H1 (cell line): ENCODE results near the gene P2RX1. TPM values are rescaled to one million over a fixed set of nuclear protein-coding genes. Genes with fewer than 3 reads are reported as not detected.

ENCODE experiments used
- CTCF ChIA-PET: fragments of 300-600 bp; sonication (Branson Sonifier 250); formaldehyde crosslinking; loops from one replicate; lab custom pipeline; 2021; ENCODE audit not compliant: partially characterized antibody; lab: Charles Lee
- POLR2A ChIA-PET: fragments of 300-600 bp; sonication (Branson Sonifier 250); formaldehyde crosslinking; loops from one replicate; lab custom pipeline; 2021; ENCODE audit warnings: inconsistent platforms; ENCODE audit not compliant: partially characterized antibody; lab: Charles Lee
- DNase-seq, 2 experiments: peaks; one replicate each; pipeline versions ENCODE4 v3.0.0 to v3.0.0-alpha.2; 2010 to 2022; ENCODE audit warnings: low spot score in 2 of 2, low read depth in 1 of 2, mixed read lengths in 1 of 2
- FAIRE-seq: peaks from 2 replicates; lab custom pipeline; 2011; peaks lifted over from hg19 to GRCh38; lab: Jason Lieb, UNC
- H2AFZ ChIP-seq: 2 replicates; pipeline ENCODE4 v1.8.1; 2012; ENCODE audit warnings: low read length, inconsistent platforms
- H2AK5ac ChIP-seq: 2 replicates; pipeline ENCODE4 v1.6.1; 2013; ENCODE audit warnings: low read depth, low read length
- H2BK120ac ChIP-seq: replicated peaks from 2 replicates; pipeline ENCODE3; 2013; ENCODE audit warnings: low read depth, low read length, inconsistent platforms
- H2BK12ac ChIP-seq: 2 replicates; pipeline ENCODE4 v1.6.1; 2013; ENCODE audit warnings: low read depth, low read length
- H2BK15ac ChIP-seq: 2 replicates; pipeline ENCODE4 v1.6.1; 2013; ENCODE audit warnings: low read length
- H2BK20ac ChIP-seq: 2 replicates; pipeline ENCODE4 v1.6.1; 2013; ENCODE audit warnings: low read length
- H2BK5ac ChIP-seq: 2 replicates; pipeline ENCODE4 v1.6.1; 2013; ENCODE audit warnings: low read depth, low read length
- H3K14ac ChIP-seq: 2 replicates; pipeline ENCODE4 v1.6.1; 2013; ENCODE audit warnings: inconsistent platforms; ENCODE audit not compliant: insufficient read length
- H3K18ac ChIP-seq: 2 replicates; pipeline ENCODE4 v1.6.1; 2013; ENCODE audit warnings: low read length; ENCODE audit errors: extremely low read depth
- H3K23ac ChIP-seq: 2 replicates; pipeline ENCODE4 v1.6.1; 2013; ENCODE audit warnings: inconsistent platforms; ENCODE audit not compliant: insufficient read length
- H3K23me2 ChIP-seq: 2 replicates; pipeline ENCODE4 v1.6.1; 2013; ENCODE audit warnings: low read depth, low read length
- H3K27ac ChIP-seq: 2 replicates; pipeline ENCODE4 v1.6.1; 2011; ENCODE audit warnings: low read depth, low read length, inconsistent platforms
- H3K27me3 ChIP-seq, 4 experiments: replicated peaks in 1 of 4; 1 replicate in 1 of 4; 2 replicates in 3 of 4; pipeline versions ENCODE4 v1.6.1 to v1.8.1; 2011 to 2013; ENCODE audit warnings: low read length in 3 of 4, mild to moderate bottlenecking in 3 of 4, inconsistent platforms in 2 of 4, mixed read lengths in 2 of 4, moderate library complexity in 1 of 4; ENCODE audit not compliant: control insufficient read depth in 3 of 4, insufficient read depth in 3 of 4; ENCODE audit errors: extremely low read depth in 1 of 4
- H3K36me3 ChIP-seq, 4 experiments: 2 replicates each; pipeline versions ENCODE4 v1.6.1 to v1.8.1; 2011 to 2013; ENCODE audit warnings: mild to moderate bottlenecking in 4 of 4, low read length in 3 of 4, moderate library complexity in 2 of 4, control low read depth in 1 of 4, inconsistent platforms in 1 of 4; ENCODE audit not compliant: insufficient read depth in 4 of 4, control insufficient read depth in 2 of 4
- H3K4ac ChIP-seq: replicated peaks from 2 replicates; pipeline ENCODE3; 2013; ENCODE audit warnings: low read length, low read depth, mixed read lengths, inconsistent platforms; ENCODE audit not compliant: insufficient read length
- H3K4me1 ChIP-seq, 4 experiments: replicated peaks in 1 of 4; 1 replicate in 1 of 4; 2 replicates in 3 of 4; pipeline versions ENCODE4 v1.6.1 to v1.8.1; 2011 to 2013; ENCODE audit warnings: low read length in 3 of 4, inconsistent platforms in 2 of 4, mixed read lengths in 1 of 4; ENCODE audit not compliant: insufficient read depth in 4 of 4, control insufficient read depth in 3 of 4
- H3K4me2 ChIP-seq, 2 experiments: 2 replicates each; pipeline versions ENCODE4 v1.6.1 to v1.8.1; 2011 to 2013; ENCODE audit warnings: low read depth in 2 of 2, low read length in 2 of 2, control low read depth in 1 of 2, inconsistent platforms in 1 of 2, mild to moderate bottlenecking in 1 of 2; ENCODE audit not compliant: insufficient read depth in 1 of 2
- H3K4me3 ChIP-seq, 4 experiments: fragments of 200-600, 300-600 bp in 1 of 4; sonication (generic), shearing (Covaris generic), sonication (Bioruptor Twin) in 1 of 4; 2 replicates each; pipeline versions ENCODE4 v1.5.1 to v1.8.1; 2011 to 2016; ENCODE audit warnings: low read length in 4 of 4, low read depth in 3 of 4, control low read depth in 2 of 4, inconsistent platforms in 2 of 4, mild to moderate bottlenecking in 2 of 4, mixed read lengths in 1 of 4, moderate library complexity in 1 of 4; ENCODE audit not compliant: insufficient read depth in 2 of 4; ENCODE audit errors: extremely low read depth in 1 of 4
- H3K56ac ChIP-seq: replicated peaks from 2 replicates; pipeline ENCODE3; 2013; ENCODE audit warnings: low read depth, mild to moderate bottlenecking, mixed read lengths, low read length, inconsistent platforms; ENCODE audit not compliant: insufficient read length
- H3K79me1 ChIP-seq: 2 replicates; pipeline ENCODE4 v1.6.1; 2013; ENCODE audit warnings: low read depth, low read length, control low read depth
- H3K79me2 ChIP-seq, 2 experiments: 2 replicates each; pipeline versions ENCODE4 v1.6.1 to v1.8.1; 2012 to 2013; ENCODE audit warnings: low read length in 2 of 2, mild to moderate bottlenecking in 2 of 2, inconsistent platforms in 1 of 2; ENCODE audit not compliant: insufficient read depth in 2 of 2, control insufficient read depth in 1 of 2
- H3K9ac ChIP-seq, 4 experiments: replicated peaks in 1 of 4; 1 replicate in 1 of 4; 2 replicates in 3 of 4; pipeline versions ENCODE4 v1.6.1 to v1.8.1; 2011 to 2013; ENCODE audit warnings: low read depth in 3 of 4, low read length in 3 of 4, control low read depth in 2 of 4, mild to moderate bottlenecking in 2 of 4, moderate library complexity in 2 of 4, inconsistent platforms in 1 of 4; ENCODE audit errors: extremely low read depth in 1 of 4
- H3K9me3 ChIP-seq, 2 experiments: 2 replicates each; pipeline versions ENCODE4 v1.6.1 to v1.8.1; 2012 to 2013; ENCODE audit warnings: mild to moderate bottlenecking in 2 of 2, moderate library complexity in 2 of 2, control low read depth in 1 of 2, inconsistent platforms in 1 of 2, low read depth in 1 of 2, low read length in 1 of 2, mixed read lengths in 1 of 2; ENCODE audit not compliant: insufficient read depth in 2 of 2
- H4K20me1 ChIP-seq, 2 experiments: replicated peaks in 1 of 2; 2 replicates each; pipeline versions ENCODE3 to v1.8.1; 2011 to 2013; ENCODE audit warnings: inconsistent platforms in 2 of 2, low read length in 2 of 2, mild to moderate bottlenecking in 1 of 2; ENCODE audit not compliant: insufficient read depth in 2 of 2, control insufficient read depth in 1 of 2
- H4K5ac ChIP-seq: 2 replicates; pipeline ENCODE4 v1.6.1; 2013; ENCODE audit warnings: low read length, low read depth, mixed read lengths, inconsistent platforms; ENCODE audit not compliant: insufficient read length
- H4K8ac ChIP-seq: 2 replicates; pipeline ENCODE4 v1.8.0; 2013; ENCODE audit warnings: mild to moderate bottlenecking, moderate library complexity, low read length, inconsistent platforms; ENCODE audit not compliant: insufficient read depth; ENCODE audit errors: extremely low read depth
- H4K91ac ChIP-seq: replicated peaks from 2 replicates; pipeline ENCODE3; 2013; ENCODE audit warnings: low read length, mixed read lengths, inconsistent platforms; ENCODE audit not compliant: insufficient read length
- BACH1 ChIP-seq: IDR thresholded peaks from 2 replicates; pipeline ENCODE4 v1.6.1; 2012; ENCODE audit warnings: low read length, improper control_type of control experiment
- CBX8 ChIP-seq: fragments of 300-800, 300-1000 bp; sonication (generic); IDR thresholded peaks from 2 replicates; pipeline ENCODE4 v1.7.1; 2016; ENCODE audit warnings: low read depth, low read length, borderline replicate concordance
- FOSL1 ChIP-seq: IDR thresholded peaks from 2 replicates; pipeline ENCODE4 v1.6.1; 2011; ENCODE audit warnings: mild to moderate bottlenecking, low read depth, low read length, moderate library complexity; ENCODE audit not compliant: insufficient read depth
- GABPA ChIP-seq: IDR thresholded peaks from 2 replicates; pipeline ENCODE4 v1.6.1; 2011; ENCODE audit warnings: mild to moderate bottlenecking, low read length, moderate library complexity, borderline replicate concordance; ENCODE audit not compliant: insufficient read depth
- JUN ChIP-seq: IDR thresholded peaks from 2 replicates; pipeline ENCODE4 v1.6.1; 2011; ENCODE audit warnings: low read depth, mild to moderate bottlenecking, improper control_type of control experiment, low read length
- MAFK ChIP-seq: IDR thresholded peaks from 2 replicates; pipeline ENCODE4 v1.6.1; 2012; ENCODE audit warnings: low read depth, mild to moderate bottlenecking, improper control_type of control experiment, low read length
- NANOG ChIP-seq: IDR thresholded peaks from 2 replicates; pipeline ENCODE4 v1.6.1; 2011; ENCODE audit warnings: low read length, low read depth, mild to moderate bottlenecking, inconsistent platforms; ENCODE audit not compliant: insufficient read depth, poor library complexity, severe bottlenecking
- RFX5 ChIP-seq: IDR thresholded peaks from 2 replicates; pipeline ENCODE4 v1.6.1; 2011; ENCODE audit warnings: low read depth, low read length, improper control_type of control experiment, borderline replicate concordance
- TAF1 ChIP-seq: IDR thresholded peaks from 2 replicates; pipeline ENCODE4 v1.6.1; 2011; ENCODE audit warnings: mild to moderate bottlenecking, low read depth, low read length
- TBP ChIP-seq: IDR thresholded peaks from 2 replicates; pipeline ENCODE4 v1.6.1; 2011; ENCODE audit warnings: low read depth, low read length, improper control_type of control experiment
- TCF12 ChIP-seq: IDR thresholded peaks from 2 replicates; pipeline ENCODE4 v1.6.1; 2011; ENCODE audit warnings: low read depth, mild to moderate bottlenecking, low read length
- YY1 ChIP-seq: IDR thresholded peaks from 2 replicates; pipeline ENCODE4 v1.6.1; 2011; ENCODE audit warnings: low read depth, mild to moderate bottlenecking, low read length
- WGBS, 2 experiments: shearing (Covaris generic) in 1 of 2; methylation state at CpG; one replicate each; pipeline versions ENCODE4 v1.1.6 to v1.1.7; 2013 to 2015; ENCODE audit warnings: low lambda C conversion rate in 2 of 2, mixed read lengths in 2 of 2, inconsistent platforms in 1 of 2, low coverage in 1 of 2, missing lambda C conversion rate in 1 of 2; ENCODE audit not compliant: insufficient replicate concordance in 2 of 2, insufficient coverage in 1 of 2, insufficient read length in 1 of 2; ENCODE audit errors: extremely low coverage in 1 of 2, missing lambda C conversion rate in 1 of 2; 5-methylcytosine and 5-hydroxymethylcytosine counted together
- polyA plus RNA-seq, 7 experiments: library from polyadenylated mRNA; depleted of rRNA in 3 of 7; stranded (reverse) in 5 of 7; unstranded in 2 of 7; fragments of >200 nt in 5 of 7; fragments of 200-250 nt in 2 of 7; gene quantifications; 1 replicate in 5 of 7; 2 replicates in 1 of 7; 4 replicates in 1 of 7; pipeline versions ENCODE4 v1.2.1 to v1.2.3, GENCODE V29; 2011 to 2013; ENCODE audit warnings: missing spikeins in 2 of 7, mixed read lengths in 2 of 7
- total RNA-seq: library from RNA; stranded (reverse); fragmentation: NEBNext Ultra II Directional; extraction: Animal tissue kit (Norgen Biotek cat#: 25700); gene quantifications from 2 replicates; pipeline ENCODE4 v1.2.1, GENCODE V29; 2021
- TF ChIP-seq, protein P1 (sequence below), 3 experiments: IDR thresholded peaks; 1 replicate in 2 of 3; 2 replicates in 1 of 3; pipeline versions ENCODE4 v1.5.1 to v1.6.1; 2011; ENCODE audit warnings: low read length in 3 of 3, mild to moderate bottlenecking in 3 of 3, inconsistent platforms in 2 of 3, low read depth in 1 of 3, moderate library complexity in 1 of 3; ENCODE audit not compliant: insufficient read depth in 1 of 3; ENCODE audit errors: control extremely low read depth in 1 of 3

The P2RX1 gene
- total and polyA plus RNA-seq, 2 of the 8 experiments (the other 6 are each of a cell fraction or from before 2014, with no cell fraction given): 0.45 to 1.1 TPM

DNA sequence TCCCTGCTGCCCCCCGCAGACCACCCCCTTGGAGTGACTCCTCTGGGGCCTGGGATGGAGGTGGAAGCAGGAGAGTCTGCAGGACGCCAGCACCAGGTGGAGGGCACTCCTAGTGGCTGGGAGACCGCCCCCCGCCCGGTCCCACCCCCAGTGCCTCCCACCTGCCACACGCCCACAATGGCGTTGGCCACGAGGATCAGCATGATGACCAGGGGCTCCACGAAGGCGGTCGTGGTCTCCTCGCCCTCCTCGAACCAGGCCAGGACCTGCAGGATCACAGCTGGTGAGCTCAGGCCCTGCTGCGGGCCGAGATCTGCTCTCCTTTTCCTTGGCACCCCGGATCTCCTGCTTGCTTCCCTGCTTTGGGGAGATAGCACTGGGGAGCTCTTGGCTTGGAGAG lies 35.2 kb upstream of the P2RX1 start:
- no peak overlapping the region for H4K91ac ChIP-seq
- no peak overlapping the region for H3K23ac ChIP-seq
- H3K27ac ChIP-seq: no peak overlapping the region
- peaks cover 0 to 13% (median 6%) of the 10 kb centered on the region in 4 experiments; a peak in 6 of 7 replicates for H3K4me1 ChIP-seq
- H2BK5ac ChIP-seq: no peak overlapping the region
- no peaks in the 10 kb centered on the region for H3K36me3 ChIP-seq
- no peak overlapping the region for H4K5ac ChIP-seq
- no peak overlapping the region for H2AFZ ChIP-seq
- no peak overlapping the region for H3K4me2 ChIP-seq
- whole genome bisulfite sequencing, 2 experiments: 88% methylated on average over 9 of the region's 16 CpGs; no CpG with 5 or more reads in 1 of the 2 experiments
- no peak overlapping the region for H3K56ac ChIP-seq
- no peaks in the 10 kb centered on the region for H3K79me1 ChIP-seq
- no peak overlapping the region for H2BK12ac ChIP-seq
- H3K4ac ChIP-seq: no peak overlapping the region
- H2AK5ac ChIP-seq: no peak overlapping the region
- no peaks in the 10 kb centered on the region for H3K79me2 ChIP-seq
- H2BK15ac ChIP-seq: no peak overlapping the region
- H3K18ac ChIP-seq: no peak overlapping the region
- no peak overlapping the region for H4K8ac ChIP-seq
- FAIRE-seq (no peak), DNase-seq (no peak)
- no peaks in the 10 kb centered on the region for H3K23me2 ChIP-seq
- H3K9ac ChIP-seq: no peak overlapping the region
- no peak overlapping the region for H3K14ac ChIP-seq
- H3K4me3 ChIP-seq: no peak overlapping the region
- H2BK120ac ChIP-seq: no peak overlapping the region
- ChIA-PET POLR2A (no interaction called here), CTCF (interaction anchor here (1.3 kb wide), 1 partner anchor 52 kb away, joined by 3 read pairs; no protein-coding TSS in a partner anchor)
- no peaks in the 10 kb centered on the region for H3K27me3 ChIP-seq
- peaks cover 0 to 1% of the 10 kb centered on the region in 2 experiments for H4K20me1 ChIP-seq
- H3K9me3 ChIP-seq: no peaks in the 10 kb centered on the region
- H2BK20ac ChIP-seq: no peak overlapping the region
- TF ChIP-seq TAF1: no peak
- TF ChIP-seq RFX5: no peak
- TF ChIP-seq BACH1: no peak
- no peak for TF ChIP-seq TCF12
- TF ChIP-seq MAFK: no peak
- TF ChIP-seq TBP: no peak
- TF ChIP-seq, protein P1, sequence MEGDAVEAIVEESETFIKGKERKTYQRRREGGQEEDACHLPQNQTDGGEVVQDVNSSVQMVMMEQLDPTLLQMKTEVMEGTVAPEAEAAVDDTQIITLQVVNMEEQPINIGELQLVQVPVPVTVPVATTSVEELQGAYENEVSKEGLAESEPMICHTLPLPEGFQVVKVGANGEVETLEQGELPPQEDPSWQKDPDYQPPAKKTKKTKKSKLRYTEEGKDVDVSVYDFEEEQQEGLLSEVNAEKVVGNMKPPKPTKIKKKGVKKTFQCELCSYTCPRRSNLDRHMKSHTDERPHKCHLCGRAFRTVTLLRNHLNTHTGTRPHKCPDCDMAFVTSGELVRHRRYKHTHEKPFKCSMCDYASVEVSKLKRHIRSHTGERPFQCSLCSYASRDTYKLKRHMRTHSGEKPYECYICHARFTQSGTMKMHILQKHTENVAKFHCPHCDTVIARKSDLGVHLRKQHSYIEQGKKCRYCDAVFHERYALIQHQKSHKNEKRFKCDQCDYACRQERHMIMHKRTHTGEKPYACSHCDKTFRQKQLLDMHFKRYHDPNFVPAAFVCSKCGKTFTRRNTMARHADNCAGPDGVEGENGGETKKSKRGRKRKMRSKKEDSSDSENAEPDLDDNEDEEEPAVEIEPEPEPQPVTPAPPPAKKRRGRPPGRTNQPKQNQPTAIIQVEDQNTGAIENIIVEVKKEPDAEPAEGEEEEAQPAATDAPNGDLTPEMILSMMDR (IDR thresholded peaks at IDR 0.05; ENCODE audit: control extremely low read depth in 1 of 3, insufficient read depth in 1 of 3, low read depth in 1 of 3, low read length in 3 of 3): no peak
- no peak for TF ChIP-seq FOSL1
- no peak for TF ChIP-seq JUN
- TF ChIP-seq NANOG: no peak
- TF ChIP-seq CBX8: no peak
- no peak for TF ChIP-seq YY1
- no peak for TF ChIP-seq GABPA
